Vagina (tissue), 2 donors: ENCODE measurements around the gene KRTAP4-11.

Experiments used
- POLR2A ChIP-seq, 2 donors: fragments of 450-650 bp; IDR thresholded peaks; one replicate each; pipeline ENCODE4 v1.6.1; 2017; ENCODE audit warnings: antibody characterized with exemption in 2 of 2, mild to moderate bottlenecking in 2 of 2, moderate library complexity in 2 of 2
- POLR2AphosphoS5 ChIP-seq, 2 donors: sonication (generic); formaldehyde crosslinking; IDR thresholded peaks; one replicate each; pipeline ENCODE4 v1.9.0; 2017; ENCODE audit warnings: antibody characterized with exemption in 2 of 2, mild to moderate bottlenecking in 2 of 2, low read depth in 1 of 2; ENCODE audit not compliant: insufficient read depth in 1 of 2
- TF ChIP-seq, protein P1 (sequence below), 3 experiments: fragments of 450-650 bp in 2 of 3; fragments of 200-600 bp in 1 of 3; sonication (generic) in 1 of 3; IDR thresholded peaks; one replicate each; pipeline ENCODE4 v1.5.1; 2017 to 2019; ENCODE audit warnings: antibody characterized with exemption in 3 of 3, mild to moderate bottlenecking in 2 of 3, moderate library complexity in 2 of 3

DNA sequence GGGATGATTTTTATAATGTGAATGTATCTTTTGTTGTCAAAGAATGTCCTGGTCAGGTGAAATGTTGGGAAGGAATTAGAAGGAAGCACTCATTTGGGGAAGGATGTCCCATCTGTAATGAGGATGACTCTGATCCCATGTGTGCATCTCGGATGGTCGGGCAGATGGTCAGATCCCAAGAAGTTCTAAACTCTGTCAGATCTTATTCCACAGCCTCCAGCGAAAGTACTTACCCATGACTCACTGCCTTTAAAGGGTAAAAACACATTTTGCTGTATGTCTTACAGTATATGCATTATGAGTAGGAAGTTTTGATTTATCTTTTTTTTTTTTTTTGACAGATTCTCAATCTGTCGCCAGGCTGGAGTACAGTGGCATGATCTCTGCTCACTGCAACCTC is 548 bp upstream of the KRTAP4-11 start:
- TF ChIP-seq, protein P1, sequence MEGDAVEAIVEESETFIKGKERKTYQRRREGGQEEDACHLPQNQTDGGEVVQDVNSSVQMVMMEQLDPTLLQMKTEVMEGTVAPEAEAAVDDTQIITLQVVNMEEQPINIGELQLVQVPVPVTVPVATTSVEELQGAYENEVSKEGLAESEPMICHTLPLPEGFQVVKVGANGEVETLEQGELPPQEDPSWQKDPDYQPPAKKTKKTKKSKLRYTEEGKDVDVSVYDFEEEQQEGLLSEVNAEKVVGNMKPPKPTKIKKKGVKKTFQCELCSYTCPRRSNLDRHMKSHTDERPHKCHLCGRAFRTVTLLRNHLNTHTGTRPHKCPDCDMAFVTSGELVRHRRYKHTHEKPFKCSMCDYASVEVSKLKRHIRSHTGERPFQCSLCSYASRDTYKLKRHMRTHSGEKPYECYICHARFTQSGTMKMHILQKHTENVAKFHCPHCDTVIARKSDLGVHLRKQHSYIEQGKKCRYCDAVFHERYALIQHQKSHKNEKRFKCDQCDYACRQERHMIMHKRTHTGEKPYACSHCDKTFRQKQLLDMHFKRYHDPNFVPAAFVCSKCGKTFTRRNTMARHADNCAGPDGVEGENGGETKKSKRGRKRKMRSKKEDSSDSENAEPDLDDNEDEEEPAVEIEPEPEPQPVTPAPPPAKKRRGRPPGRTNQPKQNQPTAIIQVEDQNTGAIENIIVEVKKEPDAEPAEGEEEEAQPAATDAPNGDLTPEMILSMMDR (IDR thresholded peaks at IDR 0.05), result no peak
- no peak for TF ChIP-seq POLR2A (IDR thresholded peaks at IDR 0.05)
- no peak for TF ChIP-seq POLR2AphosphoS5 (IDR thresholded peaks at IDR 0.05; ENCODE audit: insufficient read depth in 1 of 2, low read depth in 1 of 2)
